ENCODE results near the gene PEPD.

DNA sequence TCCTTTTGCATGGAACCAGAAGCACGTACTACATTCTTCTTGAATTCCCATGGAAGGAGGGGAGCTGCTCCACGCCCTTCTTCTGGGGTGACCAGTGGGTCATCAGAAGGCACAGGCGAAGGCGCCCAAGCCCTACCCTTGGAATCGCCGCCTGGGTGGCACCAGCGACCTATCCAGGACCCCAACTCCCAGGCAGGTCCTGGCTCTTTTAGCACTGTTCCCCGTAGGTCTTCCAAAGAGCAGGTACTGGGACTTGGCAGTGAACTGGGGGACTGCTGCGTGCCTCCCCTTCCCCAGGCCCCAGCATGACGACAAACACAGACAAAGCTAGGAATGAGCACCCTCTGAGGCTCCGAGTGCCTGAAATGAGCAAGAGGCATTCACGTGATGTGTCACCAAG lies 103.1 kb downstream of the PEPD start:
- TF ChIP-seq, protein P1, sequence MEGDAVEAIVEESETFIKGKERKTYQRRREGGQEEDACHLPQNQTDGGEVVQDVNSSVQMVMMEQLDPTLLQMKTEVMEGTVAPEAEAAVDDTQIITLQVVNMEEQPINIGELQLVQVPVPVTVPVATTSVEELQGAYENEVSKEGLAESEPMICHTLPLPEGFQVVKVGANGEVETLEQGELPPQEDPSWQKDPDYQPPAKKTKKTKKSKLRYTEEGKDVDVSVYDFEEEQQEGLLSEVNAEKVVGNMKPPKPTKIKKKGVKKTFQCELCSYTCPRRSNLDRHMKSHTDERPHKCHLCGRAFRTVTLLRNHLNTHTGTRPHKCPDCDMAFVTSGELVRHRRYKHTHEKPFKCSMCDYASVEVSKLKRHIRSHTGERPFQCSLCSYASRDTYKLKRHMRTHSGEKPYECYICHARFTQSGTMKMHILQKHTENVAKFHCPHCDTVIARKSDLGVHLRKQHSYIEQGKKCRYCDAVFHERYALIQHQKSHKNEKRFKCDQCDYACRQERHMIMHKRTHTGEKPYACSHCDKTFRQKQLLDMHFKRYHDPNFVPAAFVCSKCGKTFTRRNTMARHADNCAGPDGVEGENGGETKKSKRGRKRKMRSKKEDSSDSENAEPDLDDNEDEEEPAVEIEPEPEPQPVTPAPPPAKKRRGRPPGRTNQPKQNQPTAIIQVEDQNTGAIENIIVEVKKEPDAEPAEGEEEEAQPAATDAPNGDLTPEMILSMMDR (IDR thresholded peaks at IDR 0.05): no peak
- no peak for TF ChIP-seq POLR2A (IDR thresholded peaks at IDR 0.05)
- TF ChIP-seq EP300 (IDR thresholded peaks at IDR 0.05): no peak

Measured in tibial nerve (tissue), 4 donors.